ENCODE results near the gene PPFIA3. TPM values are rescaled to one million over a fixed set of nuclear protein-coding genes. Genes with fewer than 3 reads are reported as not detected.
A peak's percentile ranks its signal among the peaks of the same experiment; 100 is the strongest.

PPFIA3 gene
- polyA plus RNA-seq, 1 of the 3 experiments (the other 2 are of a cell fraction), result 5.7 TPM

- no peak for TF ChIP-seq MEF2A (IDR thresholded peaks at IDR 0.05; ENCODE audit: borderline replicate concordance, low read depth)
- TF ChIP-seq RAD21 (IDR thresholded peaks at IDR 0.05; ENCODE audit: low read length), result peak; percentile 41
- peak; percentile 62; the same call in 1 of the 2 replicates for TF ChIP-seq MXI1 (IDR thresholded peaks at IDR 0.05; ENCODE audit: low read depth, low read length)
- TF ChIP-seq EP300 (IDR thresholded peaks at IDR 0.05; ENCODE audit: borderline replicate concordance in 1 of 2, low read depth in 1 of 2, low read length in 1 of 2), result no peak
- peak; percentile 90 for TF ChIP-seq CTCF (IDR thresholded peaks at IDR 0.05)
- peak; percentile 32; the same call in 1 of the 2 replicates for TF ChIP-seq SMC3 (IDR thresholded peaks at IDR 0.05; ENCODE audit: low read depth, low read length)
- TF ChIP-seq RXRA (IDR thresholded peaks at IDR 0.05; ENCODE audit: borderline replicate concordance, low read depth), result no peak
- TF ChIP-seq FOXJ3 (CRISPR knock-in tag; IDR thresholded peaks at IDR 0.05), result no peak
- H3K4me1 ChIP-seq (ENCODE audit: control insufficient read depth in 1 of 2, insufficient read depth in 2 of 2, low read depth in 1 of 2, low read length in 1 of 2), result peaks cover 3 to 13% of the 10 kb centered on the region in 2 experiments; a peak in 2 of 4 replicates
- no peaks in the 10 kb centered on the region for H3K9me3 ChIP-seq
- H3K79me2 ChIP-seq (ENCODE audit: insufficient read depth), result peaks cover 24% of the 10 kb centered on the region
- H4K20me1 ChIP-seq (ENCODE audit: insufficient read depth), result peaks cover 53% of the 10 kb centered on the region
- ChIA-PET CTCF (interaction anchor here (0.6 to 2.9 kb wide), 22 partner anchors 8 to 113 kb away, joined by 3 to 43 read pairs (median 5); partner anchors contain the start of genes LIN7B, PPFIA3 and RUVBL2), POLR2A (interaction anchor here (1.3 kb wide), 1 partner anchor 9 kb away, joined by 4 read pairs; no protein-coding TSS in a partner anchor)
- H3K27me3 ChIP-seq (ENCODE audit: insufficient read depth), result no peaks in the 10 kb centered on the region
- 51% methylated on average over 12 of the region's 12 CpGs for WGBS (ENCODE audit: low lambda C conversion rate)
- no peak overlapping the region; a peak in 1 of 4 replicates for H3K4me3 ChIP-seq (ENCODE audit: low read depth in 2 of 2, low read length in 1 of 2)
- H3F3A ChIP-seq (replicated peaks; ENCODE audit: insufficient read depth), result peaks cover 73% of the 10 kb centered on the region
- peak; percentile 80 for DNase-seq
- H2AFZ ChIP-seq (ENCODE audit: low read depth), result no peak overlapping the region
- H3K9ac ChIP-seq, result no peak overlapping the region
- no peaks in the 10 kb centered on the region for H3K9me2 ChIP-seq
- peaks cover 29 to 73% of the 10 kb centered on the region in 2 experiments for H3K36me3 ChIP-seq (replicated peaks in 1 of 2; ENCODE audit: control insufficient read depth in 1 of 2, insufficient read depth in 2 of 2, low read length in 1 of 2)
- H3K27ac ChIP-seq (ENCODE audit: low read depth in 2 of 2, low read length in 1 of 2), result no peak overlapping the region
- no peak overlapping the region for H3K4me2 ChIP-seq
Measured at GRCh38 chr19:49106648-49107135, 12.7 kb upstream of the PPFIA3 start.

- 98% methylated on average over 93 of the region's 93 CpGs for WGBS (ENCODE audit: low lambda C conversion rate)
- H3F3A ChIP-seq (replicated peaks; ENCODE audit: insufficient read depth), result peaks cover 74% of the 10 kb centered on the region
- H3K36me3 ChIP-seq (replicated peaks in 1 of 2; ENCODE audit: control insufficient read depth in 1 of 2, insufficient read depth in 2 of 2, low read length in 1 of 2), result peaks cover 31 to 64% of the 10 kb centered on the region in 2 experiments
- H3K4me3 ChIP-seq (ENCODE audit: low read depth in 2 of 2, low read length in 1 of 2), result no peak overlapping the region
- H4K20me1 ChIP-seq (ENCODE audit: insufficient read depth), result peaks cover 44% of the 10 kb centered on the region
- no peak for DNase-seq
- peaks cover 3 to 13% of the 10 kb centered on the region in 2 experiments; a peak in 2 of 4 replicates for H3K4me1 ChIP-seq (ENCODE audit: control insufficient read depth in 1 of 2, insufficient read depth in 2 of 2, low read depth in 1 of 2, low read length in 1 of 2)
- CTCF ChIA-PET, result interaction anchor here (0.9 to 2.9 kb wide), 7 partner anchors 10 to 91 kb away, joined by 3 to 43 read pairs (median 7); no protein-coding TSS in a partner anchor
- POLR2A ChIA-PET, result no interaction called here
- no peak overlapping the region for H2AFZ ChIP-seq (ENCODE audit: low read depth)
- H3K27me3 ChIP-seq (ENCODE audit: insufficient read depth), result no peaks in the 10 kb centered on the region
- H3K27ac ChIP-seq (ENCODE audit: low read depth in 2 of 2, low read length in 1 of 2), result no peak overlapping the region
- no peaks in the 10 kb centered on the region for H3K9me2 ChIP-seq
- H3K79me2 ChIP-seq (ENCODE audit: insufficient read depth), result peaks cover 24% of the 10 kb centered on the region
- H3K9ac ChIP-seq, result no peak overlapping the region
- H3K4me2 ChIP-seq, result no peak overlapping the region
- no peaks in the 10 kb centered on the region for H3K9me3 ChIP-seq
- TF ChIP-seq PBX3 (IDR thresholded peaks at IDR 0.05) (no peak), FOSL2 (IDR thresholded peaks at IDR 0.05; ENCODE audit: borderline replicate concordance, low read depth) (no peak), REST (IDR thresholded peaks at IDR 0.05; ENCODE audit: low read depth, low read length) (no peak), RAD21 (IDR thresholded peaks at IDR 0.05; ENCODE audit: low read length) (no peak), NFIC (IDR thresholded peaks at IDR 0.05; ENCODE audit: borderline replicate concordance) (no peak), TEAD4 (IDR thresholded peaks at IDR 0.05; ENCODE audit: borderline replicate concordance, insufficient read depth) (no peak), USF1 (IDR thresholded peaks at IDR 0.05; ENCODE audit: borderline replicate concordance, low read depth) (no peak), IRF3 (IDR thresholded peaks at IDR 0.05; ENCODE audit: low read depth, low read length) (no peak), EP300 (IDR thresholded peaks at IDR 0.05; ENCODE audit: borderline replicate concordance in 1 of 2, low read depth in 1 of 2, low read length in 1 of 2) (no peak), ELF1 (IDR thresholded peaks at IDR 0.05) (no peak)
Measured at GRCh38 chr19:49107625-49108459, 11.5 kb upstream of the PPFIA3 start.
